ENCODE measurements around the gene CCND1.

DNA sequence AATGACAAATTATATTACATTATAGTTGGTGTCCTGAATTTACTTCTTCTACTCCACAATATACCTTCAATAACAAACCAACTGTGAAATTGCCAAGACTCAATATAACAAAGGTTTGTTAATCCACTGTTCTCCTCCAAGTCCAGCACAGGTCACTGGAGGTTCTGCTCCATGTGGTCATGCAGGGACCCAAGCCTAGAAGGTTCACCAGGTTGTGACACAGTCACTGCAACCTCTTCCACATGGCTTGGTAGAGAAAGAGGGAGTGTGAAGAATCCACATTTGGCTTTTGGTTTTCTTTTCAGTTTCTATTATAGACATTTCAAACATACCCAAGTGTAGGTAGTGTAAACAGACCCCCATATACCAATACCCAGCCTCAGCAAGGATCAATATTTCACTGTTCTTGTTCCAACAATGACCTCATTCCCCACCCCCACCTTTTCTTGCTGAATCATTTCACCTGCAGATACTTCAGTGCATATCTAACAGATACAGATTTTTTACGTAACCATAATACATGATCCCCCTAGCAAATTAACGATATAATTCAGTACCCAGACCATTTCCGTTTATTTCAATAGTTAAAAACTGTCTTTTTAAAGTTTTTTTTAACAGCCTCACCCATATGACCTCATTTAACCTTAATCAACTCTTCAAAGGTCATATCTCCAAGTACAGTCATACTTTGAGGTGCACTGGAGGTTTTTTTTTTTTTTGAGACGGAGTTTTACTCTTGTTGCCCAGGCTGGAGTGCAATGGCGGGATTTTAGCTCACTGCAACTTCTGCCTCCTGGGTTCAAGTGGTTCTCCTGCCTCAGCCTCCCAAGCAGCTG is 48.7 kb downstream of the CCND1 start:
- TF ChIP-seq POLR2AphosphoS5 (IDR thresholded peaks at IDR 0.05; ENCODE audit: insufficient read depth in 1 of 2, low read depth in 1 of 2), result no peak
- TF ChIP-seq POLR2A (IDR thresholded peaks at IDR 0.05), result no peak

Data from vagina (tissue), 2 donors.